K562 (cell line): ENCODE results near the gene RHOB. TPM values are rescaled to one million over a fixed set of nuclear protein-coding genes. Genes with fewer than 3 reads are reported as not detected.

Experiments
- ATAC-seq: fragments of 200-7000 bp; cut with Tn5 transposase; 3 replicates; pipeline ENCODE4 v1.9.1; 2020; ENCODE audit warnings: moderate library complexity
- BruUV-seq: library from RNA; stranded (reverse); fragments of 400-500 nt; replicated peaks from 2 replicates; lab custom pipeline; 2021; lab: Mats Ljungman, UMichigan
- CTCF ChIA-PET: fragments of 300-600 bp; formaldehyde crosslinking; extraction: SDS; loops from one replicate; lab custom pipeline; 2021; ENCODE audit warnings: low intra/inter-chr PET ratio; lab: Yijun Ruan, JAX
- POLR2A ChIA-PET: fragments of 300-600, 350-650 bp; sonication (Branson Sonifier 250); formaldehyde crosslinking; extraction: SDS; loops from one replicate; lab custom pipeline; 2021; ENCODE audit warnings: antibody characterized with exemption, inconsistent platforms; lab: Yijun Ruan, JAX
- DNase-seq, 4 experiments: peaks; one replicate each; pipeline versions ENCODE4 v3.0.0 to v3.0.0-alpha.2; 2011 to 2018; ENCODE audit warnings: low spot score in 3 of 4, mixed read lengths in 3 of 4; ENCODE audit errors: extremely low read depth in 1 of 4
- FAIRE-seq: peaks from 2 replicates; lab custom pipeline; 2011; peaks lifted over from hg19 to GRCh38; lab: Jason Lieb, UNC
- H2AFZ ChIP-seq: 2 replicates; pipeline ENCODE4 v1.6.0; 2011; ENCODE audit warnings: low read depth, low read length, control low read depth, inconsistent platforms
- H3K27ac ChIP-seq: fragments of 200-600 bp; 3 replicates; pipeline ENCODE4 v1.8.0; 2011; ENCODE audit warnings: low read depth, mild to moderate bottlenecking, control low read depth, inconsistent platforms, low read length, moderate library complexity, mixed read lengths; ENCODE audit errors: extremely low read depth
- H3K27me3 ChIP-seq, 2 experiments: fragments of 300-600 bp in 1 of 2; 2 replicates in 1 of 2; 3 replicates in 1 of 2; pipeline versions ENCODE4 v1.6.0 to v1.8.0; 2011; ENCODE audit warnings: inconsistent platforms in 2 of 2, low read length in 2 of 2, mild to moderate bottlenecking in 1 of 2, mixed read lengths in 1 of 2, moderate library complexity in 1 of 2; ENCODE audit not compliant: control insufficient read depth in 2 of 2, insufficient read depth in 2 of 2
- H3K36me3 ChIP-seq: fragments of 300-600 bp; 3 replicates; pipeline ENCODE4 v1.8.0; 2011; ENCODE audit warnings: mild to moderate bottlenecking, low read length, inconsistent platforms; ENCODE audit not compliant: control insufficient read depth, insufficient read depth
- H3K4me1 ChIP-seq, 2 experiments: fragments of 200-600 bp in 1 of 2; replicated peaks in 1 of 2; 2 replicates in 1 of 2; 3 replicates in 1 of 2; pipeline versions ENCODE4 v1.5.1 to v1.8.0; 2011; ENCODE audit warnings: inconsistent platforms in 2 of 2, low read length in 2 of 2, mild to moderate bottlenecking in 1 of 2, mixed read lengths in 1 of 2, moderate library complexity in 1 of 2; ENCODE audit not compliant: control insufficient read depth in 2 of 2, insufficient read depth in 2 of 2
- H3K4me2 ChIP-seq: 2 replicates; pipeline ENCODE4 v1.6.1; 2011; ENCODE audit warnings: low read length, control low read depth, inconsistent platforms, mixed read lengths; ENCODE audit not compliant: insufficient read depth
- H3K4me3 ChIP-seq: fragments of 200-600 bp; sonication (generic), shearing (Covaris generic); 2 replicates; pipeline ENCODE4 v1.5.1; 2016; ENCODE audit warnings: control low read depth, inconsistent platforms
- H3K79me2 ChIP-seq: fragments of 200-600 bp; 3 replicates; pipeline ENCODE4 v1.8.0; 2011; ENCODE audit warnings: low read length, inconsistent platforms; ENCODE audit not compliant: control insufficient read depth, insufficient read depth
- H3K9ac ChIP-seq, 2 experiments: 2 replicates each; pipeline versions ENCODE4 v1.6.0 to v1.6.1; 2011; ENCODE audit warnings: low read depth in 2 of 2, low read length in 2 of 2, control low read depth in 1 of 2, inconsistent platforms in 1 of 2, mild to moderate bottlenecking in 1 of 2, mixed read lengths in 1 of 2; ENCODE audit not compliant: insufficient read depth in 1 of 2
- H3K9me1 ChIP-seq: one replicate; pipeline ENCODE4 v1.6.0; 2011; ENCODE audit warnings: inconsistent platforms, mild to moderate bottlenecking, low read length, moderate library complexity; ENCODE audit not compliant: control insufficient read depth, insufficient read depth
- H3K9me3 ChIP-seq: replicated peaks from 2 replicates; pipeline ENCODE4 v1.5.1; 2011; ENCODE audit warnings: low read depth, low read length, inconsistent platforms; ENCODE audit not compliant: control insufficient read depth, insufficient read depth
- H4K20me1 ChIP-seq: replicated peaks from 2 replicates; pipeline ENCODE4 v1.6.1; 2011; ENCODE audit warnings: low read length, inconsistent platforms, mixed read lengths; ENCODE audit not compliant: control insufficient read depth, insufficient read depth
- FOXA1 ChIP-seq: fragments of 450-650 bp; IDR thresholded peaks from 2 replicates; pipeline ENCODE4 v1.6.1; 2016; ENCODE audit warnings: mild to moderate bottlenecking, borderline replicate concordance
- HDAC1 ChIP-seq, 2 experiments: fragments of 450-650 bp; IDR thresholded peaks; 2 replicates each; pipeline ENCODE4 v1.6.1; 2016 to 2017; ENCODE audit warnings: inconsistent platforms in 1 of 2, mild to moderate bottlenecking in 1 of 2, moderate library complexity in 1 of 2
- LEF1 ChIP-seq: fragments of 450-650 bp; IDR thresholded peaks from 2 replicates; pipeline ENCODE4 v1.6.1; 2016; ENCODE audit warnings: mild to moderate bottlenecking
- NCOA1 ChIP-seq: fragments of 450-650 bp; IDR thresholded peaks from 2 replicates; pipeline ENCODE4 v1.6.1; 2016; ENCODE audit warnings: low read depth
- PTRF ChIP-seq: fragments of 450-650 bp; IDR thresholded peaks from 2 replicates; pipeline ENCODE4 v1.6.1; 2016; ENCODE audit warnings: mild to moderate bottlenecking, missing genetic modification characterization, missing compliant biosample characterization
- RAD21 ChIP-seq, 2 experiments: fragments of 250-450 bp in 1 of 2; fragments of 450-650 bp in 1 of 2; sonication (Bioruptor Pico) in 1 of 2; formaldehyde crosslinking in 1 of 2; IDR thresholded peaks in 1 of 2; conservative IDR thresholded peaks in 1 of 2; 2 replicates each; pipeline versions ENCODE4 v1.4.0 to v1.8.0; 2020 to 2022; ENCODE audit warnings: mild to moderate bottlenecking in 2 of 2, moderate library complexity in 1 of 2
- RBBP5 ChIP-seq: fragments of 200-600 bp; sonication (generic); IDR thresholded peaks from 2 replicates; pipeline ENCODE4 v1.6.1; 2012; ENCODE audit warnings: borderline replicate concordance, mild to moderate bottlenecking, low read length, control low read depth, inconsistent platforms; ENCODE audit not compliant: insufficient read depth, poor library complexity, severe bottlenecking
- SETDB1 ChIP-seq: IDR thresholded peaks from one replicate; pipeline ENCODE4 v1.6.1; 2012; ENCODE audit warnings: low read length, control low read depth, inconsistent platforms
- TEAD1 ChIP-seq, 2 experiments: fragments of 450-650 bp in 1 of 2; sonication (generic) in 1 of 2; formaldehyde crosslinking; IDR thresholded peaks; 2 replicates each; pipeline versions ENCODE4 v1.4.0 to v1.8.0; 2020 to 2022; ENCODE audit warnings: mild to moderate bottlenecking in 2 of 2, missing genetic modification reagents in 1 of 2
- U2AF2 ChIP-seq: fragments of 200-400 bp; formaldehyde crosslinking; optimal IDR thresholded peaks from 2 replicates; pipeline ENCODE3; 2017; ENCODE audit warnings: low read depth, mild to moderate bottlenecking, low read length
- ZNF445 ChIP-seq: fragments of 250-450 bp; sonication (Bioruptor Pico); IDR thresholded peaks from 2 replicates; pipeline ENCODE4 v1.4.0; 2020; ENCODE audit warnings: low read depth, mild to moderate bottlenecking, moderate library complexity
- WGBS: fragments of 100-300 bp; shearing (Covaris generic); methylation state at CpG from one replicate; pipeline ENCODE4 v1.1.6; 2016; ENCODE audit warnings: low coverage, mixed read lengths; ENCODE audit not compliant: insufficient coverage; ENCODE audit errors: missing lambda C conversion rate; 5-methylcytosine and 5-hydroxymethylcytosine counted together
- in situ Hi-C: fragments of 300-500 bp; cut with MboI; formaldehyde crosslinking; loops from 4 replicates; pipeline ENCODE4 v1.15.0; 2018; ENCODE audit warnings: inconsistent platforms, mixed read lengths
- intact Hi-C: fragments of 100-400 bp; cut with micrococcal nuclease; formaldehyde crosslinking; loops from 2 replicates; pipeline ENCODE4 v1.14.2; 2022
- polyA plus RNA-seq, 8 experiments: library from polyadenylated mRNA; depleted of rRNA in 4 of 8; stranded (reverse) in 5 of 8; unstranded in 3 of 8; fragments of >200 nt; fragmentation: Nextera tagmentation in 2 of 8; fragmentation: Illumina TruSeq in 1 of 8; extraction: Ambion mirVana in 2 of 8; extraction: Trizol in 1 of 8; gene quantifications; 2 replicates each; pipeline versions ENCODE4 v1.2.1 to v1.2.3, GENCODE V29; 2011 to 2014; ENCODE audit warnings: inconsistent platforms in 1 of 8, missing spikeins in 1 of 8
- total RNA-seq, 7 experiments: library from RNA; depleted of rRNA in 6 of 7; stranded (reverse); fragments of >200 nt in 6 of 7; fragmentation: Illumina TruSeq in 2 of 7; extraction: Trizol in 2 of 7; gene quantifications; 2 replicates each; pipeline versions ENCODE4 v1.2.1 to v1.2.3, GENCODE V29; 2011 to 2021; ENCODE audit warnings: low replicate concordance in 1 of 7
- TF ChIP-seq, protein P1 (sequence below): fragments of 450-650 bp; formaldehyde crosslinking; IDR thresholded peaks from 2 replicates; pipeline ENCODE4 v1.4.0; 2020; ENCODE audit warnings: mild to moderate bottlenecking, mixed read lengths
- TF ChIP-seq, protein P2 (sequence below): fragments of 250-450 bp; sonication (Bioruptor Pico); IDR thresholded peaks from 2 replicates; pipeline ENCODE4 v1.8.0; 2022; ENCODE audit warnings: inconsistent platforms, mild to moderate bottlenecking, moderate library complexity, borderline replicate concordance

RHOB gene
- total and polyA plus RNA-seq, 9 of the 15 experiments (the other 6 are each of a cell fraction or from before 2014, with no cell fraction given): 0.07 to 4.8 (median 1.1) TPM

DNA sequence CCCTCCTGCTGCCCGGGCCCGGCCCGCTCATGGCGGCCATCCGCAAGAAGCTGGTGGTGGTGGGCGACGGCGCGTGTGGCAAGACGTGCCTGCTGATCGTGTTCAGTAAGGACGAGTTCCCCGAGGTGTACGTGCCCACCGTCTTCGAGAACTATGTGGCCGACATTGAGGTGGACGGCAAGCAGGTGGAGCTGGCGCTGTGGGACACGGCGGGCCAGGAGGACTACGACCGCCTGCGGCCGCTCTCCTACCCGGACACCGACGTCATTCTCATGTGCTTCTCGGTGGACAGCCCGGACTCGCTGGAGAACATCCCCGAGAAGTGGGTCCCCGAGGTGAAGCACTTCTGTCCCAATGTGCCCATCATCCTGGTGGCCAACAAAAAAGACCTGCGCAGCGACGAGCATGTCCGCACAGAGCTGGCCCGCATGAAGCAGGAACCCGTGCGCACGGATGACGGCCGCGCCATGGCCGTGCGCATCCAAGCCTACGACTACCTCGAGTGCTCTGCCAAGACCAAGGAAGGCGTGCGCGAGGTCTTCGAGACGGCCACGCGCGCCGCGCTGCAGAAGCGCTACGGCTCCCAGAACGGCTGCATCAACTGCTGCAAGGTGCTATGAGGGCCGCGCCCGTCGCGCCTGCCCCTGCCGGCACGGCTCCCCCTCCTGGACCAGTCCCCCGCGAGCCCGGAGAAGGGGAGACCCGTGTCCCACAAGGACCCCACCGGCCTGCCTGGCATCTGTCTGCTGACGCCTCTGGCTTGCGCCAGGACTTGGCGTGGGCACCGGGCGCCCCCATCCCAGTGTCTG lies 767 bp downstream of the RHOB start (continued):
- TF ChIP-seq, protein P1, sequence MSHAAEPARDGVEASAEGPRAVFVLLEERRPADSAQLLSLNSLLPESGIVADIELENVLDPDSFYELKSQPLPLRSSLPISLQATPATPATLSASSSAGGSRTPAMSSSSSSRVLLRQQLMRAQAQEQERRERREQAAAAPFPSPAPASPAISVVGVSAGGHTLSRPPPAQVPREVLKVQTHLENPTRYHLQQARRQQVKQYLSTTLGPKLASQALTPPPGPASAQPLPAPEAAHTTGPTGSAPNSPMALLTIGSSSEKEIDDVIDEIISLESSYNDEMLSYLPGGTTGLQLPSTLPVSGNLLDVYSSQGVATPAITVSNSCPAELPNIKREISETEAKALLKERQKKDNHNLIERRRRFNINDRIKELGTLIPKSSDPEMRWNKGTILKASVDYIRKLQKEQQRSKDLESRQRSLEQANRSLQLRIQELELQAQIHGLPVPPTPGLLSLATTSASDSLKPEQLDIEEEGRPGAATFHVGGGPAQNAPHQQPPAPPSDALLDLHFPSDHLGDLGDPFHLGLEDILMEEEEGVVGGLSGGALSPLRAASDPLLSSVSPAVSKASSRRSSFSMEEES: no peak
- TF ChIP-seq ZNF445 (no peak), RBBP5 (no peak)

- peaks cover 0 to 21% of the 10 kb centered on the region in 2 experiments; a peak in 2 of 5 replicates for H3K4me1 ChIP-seq
- H3K9me3 ChIP-seq: no peaks in the 10 kb centered on the region
- peaks cover 0 to 15% of the 10 kb centered on the region in 2 experiments; a peak in 2 of 5 replicates for H3K27me3 ChIP-seq
- no peak overlapping the region for H3K4me2 ChIP-seq
- H3K9me1 ChIP-seq: no peaks in the 10 kb centered on the region
- H3K36me3 ChIP-seq: no peaks in the 10 kb centered on the region; the same call in 2 of the 3 replicates
- ChIA-PET POLR2A (interaction anchor here (0.5 to 2.4 kb wide), 7 partner anchors 8 to 203 kb away, joined by 3 to 8 read pairs (median 3); no protein-coding TSS in a partner anchor), CTCF (no interaction called here)
- H3K27ac ChIP-seq: no peak overlapping the region
- no peaks in the 10 kb centered on the region for H4K20me1 ChIP-seq
- H2AFZ ChIP-seq: no peak overlapping the region
- no peak overlapping the region for H3K4me3 ChIP-seq
- in situ Hi-C loops: loop anchor here (25.0 kb wide), 1 partner anchor 489 kb away; no protein-coding TSS in a partner anchor
- DNase-seq: no peak
- ATAC-seq: no peak
- BruUV-seq: TSS peak; percentile 66
- no peaks in the 10 kb centered on the region for H3K79me2 ChIP-seq
- H3K9ac ChIP-seq: no peak overlapping the region
- no peak for FAIRE-seq
- WGBS: 56% methylated on average over 19 of the region's 26 CpGs
- TF ChIP-seq SETDB1 (no peak), PTRF (tag) (no peak), U2AF2 (no peak), FOXA1 (no peak), TEAD1 (CRISPR knock-in tag; IDR thresholded peaks at IDR 0.05) (no peak), LEF1 (no peak), HDAC1 (IDR thresholded peaks at IDR 0.05) (no peak), RAD21 (CRISPR knock-in tag; conservative IDR thresholded peaks at IDR 0.05 in 1 of 2, IDR thresholded peaks at IDR 0.05 in 1 of 2) (no peak), NCOA1 (no peak)
- TF ChIP-seq, protein P2, sequence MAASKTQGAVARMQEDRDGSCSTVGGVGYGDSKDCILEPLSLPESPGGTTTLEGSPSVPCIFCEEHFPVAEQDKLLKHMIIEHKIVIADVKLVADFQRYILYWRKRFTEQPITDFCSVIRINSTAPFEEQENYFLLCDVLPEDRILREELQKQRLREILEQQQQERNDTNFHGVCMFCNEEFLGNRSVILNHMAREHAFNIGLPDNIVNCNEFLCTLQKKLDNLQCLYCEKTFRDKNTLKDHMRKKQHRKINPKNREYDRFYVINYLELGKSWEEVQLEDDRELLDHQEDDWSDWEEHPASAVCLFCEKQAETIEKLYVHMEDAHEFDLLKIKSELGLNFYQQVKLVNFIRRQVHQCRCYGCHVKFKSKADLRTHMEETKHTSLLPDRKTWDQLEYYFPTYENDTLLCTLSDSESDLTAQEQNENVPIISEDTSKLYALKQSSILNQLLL (CRISPR knock-in tag): no peak
- intact Hi-C loops: no loop called here
Observed at GRCh38 chr2:20448246-20448976, 1.5 kb downstream of the RHOB start.
